ENCODE measurements around the gene ADAM12.
"Not testable (repeated sequence)": the region's sequence is repeated elsewhere in the genome, so short reads cannot be mapped to it uniquely, and the experiment has no call there.

Gene ADAM12

DNA sequence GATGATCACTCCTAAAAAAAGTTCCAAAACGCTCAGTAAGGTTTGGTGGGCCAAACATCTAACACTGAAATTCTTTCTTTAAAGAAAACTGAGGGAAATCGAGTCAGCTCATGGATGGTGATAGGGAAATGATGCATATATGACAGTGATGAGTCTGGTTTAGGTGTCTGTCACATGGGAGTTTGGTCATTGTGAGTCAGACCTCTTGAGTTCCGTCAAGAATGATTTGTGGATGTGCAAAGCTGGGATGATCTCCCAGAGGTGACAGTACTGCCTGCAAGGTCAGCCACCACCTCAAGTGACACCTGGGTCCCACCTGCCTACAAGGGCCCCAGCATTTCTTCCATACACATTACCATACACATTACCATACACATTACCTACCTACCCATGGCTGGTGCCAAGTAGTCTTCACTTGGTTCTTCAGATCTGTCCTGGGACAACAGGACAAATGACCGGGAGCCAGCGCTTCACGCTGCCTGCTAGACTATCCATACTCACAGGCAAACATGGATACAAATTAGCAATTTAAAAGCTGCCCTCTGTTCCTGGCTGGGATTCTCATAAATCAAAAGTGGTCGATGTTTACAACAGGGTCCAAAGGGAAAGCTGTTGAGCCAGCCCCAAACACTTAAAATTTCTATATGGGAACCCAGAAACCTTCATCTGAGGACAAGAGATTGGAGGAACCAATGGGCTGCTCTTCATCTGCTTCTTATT lies 128.4 kb downstream of the ADAM12 start:
- no peak for DNase-seq

DNA sequence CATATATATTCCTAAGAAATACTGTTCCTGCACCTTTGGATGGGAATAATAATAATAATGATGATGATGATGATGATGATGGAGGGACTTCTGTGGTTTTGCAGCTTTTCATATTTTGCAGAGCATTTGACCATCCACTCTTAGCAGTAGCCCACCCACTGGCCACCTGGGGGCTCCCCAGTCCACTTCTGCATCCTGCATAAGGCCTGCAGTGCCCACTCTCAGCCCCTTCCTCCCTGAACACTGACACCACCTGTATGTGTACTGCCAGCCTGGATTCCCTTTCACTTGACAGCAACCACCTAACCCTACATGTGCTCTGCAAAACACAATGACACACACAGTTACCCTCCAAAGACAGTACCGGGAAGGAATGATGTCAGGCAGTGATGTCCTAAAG lies 131.4 kb downstream of the ADAM12 start:
- DNase-seq: no peak

DNA sequence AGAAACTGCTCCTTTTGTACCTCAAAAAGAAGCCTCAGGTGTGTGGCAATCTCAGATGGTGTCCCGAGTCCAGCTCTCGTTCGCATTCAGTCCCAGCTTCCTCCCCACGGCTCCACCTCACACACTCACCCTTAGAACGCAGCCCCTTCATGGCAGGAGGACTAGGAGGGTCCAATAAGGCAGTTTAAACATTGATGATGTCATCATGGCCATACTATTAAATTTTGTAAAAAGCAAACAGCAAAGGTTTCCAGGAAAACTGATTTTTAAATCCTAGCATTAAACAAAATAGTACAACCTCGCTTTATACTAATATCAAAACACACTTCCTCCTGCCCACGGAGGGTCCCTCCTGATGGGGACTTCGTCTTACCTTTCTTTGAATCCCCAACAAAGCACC lies 133.0 kb downstream of the ADAM12 start:
- no peak for DNase-seq

DNA sequence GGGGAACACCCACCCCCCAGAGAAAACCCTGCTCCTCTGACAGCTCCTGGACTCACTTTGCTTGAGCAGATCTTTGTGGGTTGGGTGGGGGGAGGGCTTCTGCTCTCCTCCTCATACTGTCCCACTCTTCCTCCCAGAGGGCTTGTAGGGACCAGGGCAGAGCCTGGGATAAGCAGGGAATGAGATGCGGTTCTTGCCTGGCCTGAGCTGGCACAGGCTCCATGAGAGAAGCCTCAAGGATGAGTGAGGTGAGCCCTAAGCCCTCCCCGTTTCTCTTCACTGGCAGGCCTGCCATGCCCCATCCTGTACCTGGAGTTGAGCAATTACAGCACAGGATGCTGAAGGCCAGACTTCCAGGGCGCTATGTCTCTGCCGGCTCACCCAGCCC lies 134.7 kb downstream of the ADAM12 start:
- DNase-seq: no peak

DNA sequence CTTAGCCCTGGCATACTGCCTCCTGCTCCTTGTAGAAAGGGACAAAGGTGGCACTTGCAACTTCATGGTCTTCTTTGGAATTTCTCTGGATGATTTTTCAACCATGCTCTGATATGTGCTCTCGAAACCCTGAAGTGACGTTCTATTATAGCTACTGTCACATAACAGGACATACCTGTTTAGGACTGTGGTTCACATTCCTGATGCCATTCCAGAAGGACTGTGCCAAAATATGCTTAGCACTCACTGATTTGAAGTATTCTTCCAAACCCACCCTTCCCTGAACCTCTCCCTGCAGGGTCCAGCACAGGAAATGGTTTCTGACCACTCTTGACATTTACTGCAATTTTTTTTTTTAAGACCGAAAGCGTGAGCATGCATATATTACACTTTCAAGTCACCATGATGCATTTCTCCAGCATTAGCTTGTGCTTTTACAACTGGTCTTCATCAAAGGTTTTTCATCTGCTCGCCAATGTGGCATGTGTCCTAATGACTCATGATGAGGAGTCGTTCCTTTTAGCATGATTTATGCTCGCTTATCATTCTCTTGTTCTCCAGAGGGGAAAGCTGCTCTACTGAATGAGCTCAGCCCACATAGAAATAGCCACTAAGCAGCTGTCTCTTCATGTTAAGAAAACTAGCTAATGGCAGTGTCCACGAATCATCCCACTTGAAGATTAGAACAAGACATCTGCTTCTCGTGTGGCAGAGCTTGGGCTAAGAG lies 135.2 kb downstream of the ADAM12 start:
- DNase-seq: peak in 1 of 2 experiments; percentile 14

DNA sequence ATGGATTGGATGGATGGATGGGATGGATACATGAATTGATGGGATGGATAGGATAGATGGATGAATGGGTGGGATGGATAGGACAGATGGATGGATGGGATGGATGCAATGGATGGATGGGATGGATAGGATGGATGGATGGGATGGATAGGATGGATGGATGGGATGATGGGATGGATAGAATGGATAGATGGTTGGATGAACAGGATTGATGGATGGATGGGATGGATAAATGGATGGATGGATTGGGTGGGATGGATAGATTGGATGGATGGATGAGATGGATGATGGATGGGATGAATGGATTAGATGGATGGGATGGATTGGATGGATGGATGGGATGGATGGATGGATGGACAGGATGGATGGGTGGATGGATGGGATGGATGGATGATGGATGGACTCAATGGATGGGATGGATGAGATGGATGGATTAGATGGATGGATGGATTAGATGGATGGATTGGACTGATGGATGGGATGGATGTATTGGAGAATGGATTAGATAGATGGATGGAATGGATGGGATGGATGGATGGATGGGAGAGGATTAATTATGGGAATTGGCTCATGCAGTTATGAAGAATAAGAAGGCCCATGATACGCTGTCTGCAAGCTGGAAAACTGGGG lies 136.4 kb downstream of the ADAM12 start:
- no peak for DNase-seq

DNA sequence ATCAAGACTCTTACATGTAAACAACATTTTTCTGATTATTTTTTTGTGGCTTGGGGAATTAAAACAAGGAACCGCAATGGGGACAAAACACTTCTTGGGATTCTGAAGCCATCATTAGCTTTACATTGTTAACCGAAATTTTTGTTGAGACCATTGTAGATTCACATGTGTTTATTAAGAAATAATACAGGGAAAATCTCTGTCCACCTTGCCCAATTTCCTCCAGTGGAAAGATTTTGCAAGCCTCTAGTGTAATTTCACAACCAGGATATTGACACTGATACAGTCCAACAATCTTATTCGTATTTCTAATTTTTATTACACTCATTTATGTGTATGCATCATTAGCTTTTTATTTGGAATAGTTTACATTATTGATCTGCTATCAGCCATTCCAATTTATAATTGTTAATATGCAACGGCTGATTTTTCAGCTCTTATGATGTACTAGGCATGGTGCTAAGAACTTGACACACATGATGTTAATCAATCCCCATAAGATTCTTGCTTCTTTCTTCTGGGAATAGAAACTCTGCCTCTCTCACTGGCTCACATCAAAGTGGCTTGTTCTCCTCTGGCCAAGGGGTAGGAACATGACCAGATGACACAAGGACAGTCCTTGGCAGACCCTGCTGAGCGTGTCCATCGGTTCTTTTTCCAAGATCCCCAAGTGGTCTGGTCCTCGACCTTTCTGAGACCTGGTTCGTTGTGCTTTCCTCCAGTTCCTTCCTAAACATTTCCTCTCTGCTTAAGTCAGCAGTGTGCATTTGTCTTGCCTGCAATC lies 137.6 kb downstream of the ADAM12 start:
- no peak for DNase-seq

DNA sequence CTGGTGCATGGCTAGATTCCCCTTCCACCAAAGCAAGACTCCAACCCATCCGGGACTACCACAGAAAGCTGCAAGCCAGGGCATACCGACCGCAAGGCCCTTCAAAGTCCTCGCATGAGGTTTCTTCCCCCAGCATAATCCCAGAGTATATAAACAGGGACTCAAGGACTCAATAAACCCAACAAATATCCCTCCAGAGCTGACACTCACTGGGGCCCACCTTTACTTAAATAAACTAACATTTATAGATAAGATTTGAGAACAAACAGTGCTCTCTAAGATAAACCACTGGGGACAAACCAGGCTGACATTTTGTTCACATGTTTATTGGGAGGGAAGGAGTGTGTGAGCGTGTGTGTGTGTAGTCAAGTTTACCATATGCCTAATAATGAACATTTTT lies 138.2 kb downstream of the ADAM12 start:
- no peak for DNase-seq

DNA sequence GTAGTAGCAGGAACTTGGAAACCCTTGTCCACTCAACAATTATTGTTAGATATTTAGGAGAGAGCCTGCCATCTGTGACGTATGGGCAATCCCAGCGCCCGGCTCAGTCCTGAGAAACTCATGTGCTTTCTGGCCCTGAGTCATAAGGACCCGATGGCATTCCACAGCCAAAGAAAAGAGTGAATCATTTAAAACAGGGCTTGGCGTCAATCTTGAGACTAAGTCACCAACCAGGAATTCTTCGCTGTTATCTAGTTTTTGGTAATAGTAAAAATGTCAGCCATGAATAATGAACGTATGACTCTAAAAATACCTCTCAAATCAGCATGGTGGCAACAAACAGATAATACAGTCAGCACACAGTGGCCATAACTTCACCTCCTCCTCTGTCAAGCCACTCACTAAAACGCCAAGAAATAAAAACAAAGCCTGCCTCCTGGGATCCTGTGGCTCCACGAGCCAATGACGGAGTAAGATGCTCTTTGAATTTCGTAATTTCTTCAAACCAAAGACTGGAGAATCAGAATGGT lies 140.8 kb downstream of the ADAM12 start:
- DNase-seq: no peak

DNA sequence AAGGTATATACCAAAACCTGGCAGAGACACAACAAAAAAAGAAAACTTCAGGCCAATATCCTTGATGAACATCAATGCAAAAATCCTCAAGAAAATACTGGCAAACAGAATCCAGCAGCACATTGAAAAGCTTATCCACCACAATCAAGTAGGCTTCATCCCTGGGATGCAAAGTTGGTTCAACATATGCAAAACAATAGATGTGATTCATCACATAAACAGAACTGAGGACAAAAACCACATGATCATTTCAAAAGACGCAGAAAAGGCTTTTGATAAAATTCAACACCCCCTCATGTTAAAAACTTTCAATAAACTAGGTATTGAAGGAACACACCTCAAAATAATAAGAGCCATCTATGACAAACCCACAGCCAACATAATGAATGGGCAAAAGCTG lies 141.9 kb downstream of the ADAM12 start:
- not testable (repeated sequence) for DNase-seq

DNA sequence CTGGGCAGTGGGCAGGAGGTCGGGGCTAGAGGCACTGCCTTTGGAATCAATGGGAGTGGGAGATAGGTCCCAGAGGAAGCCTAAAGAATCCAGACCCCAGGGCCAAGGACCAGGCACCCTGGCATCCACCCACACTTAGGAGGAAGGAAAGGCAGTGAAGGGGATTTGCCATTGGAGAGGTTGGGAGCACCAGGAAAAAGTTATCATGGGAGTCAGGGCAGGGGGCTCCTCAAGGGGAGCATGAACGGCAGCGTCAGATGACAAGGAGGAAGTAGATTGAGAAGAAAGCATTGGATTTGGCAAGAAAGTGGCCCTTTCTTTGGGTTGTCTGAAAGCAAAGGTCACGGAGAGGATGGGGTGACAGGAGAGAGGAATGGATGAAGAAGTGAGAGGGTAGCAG lies 142.8 kb downstream of the ADAM12 start:
- DNase-seq: no peak

DNA sequence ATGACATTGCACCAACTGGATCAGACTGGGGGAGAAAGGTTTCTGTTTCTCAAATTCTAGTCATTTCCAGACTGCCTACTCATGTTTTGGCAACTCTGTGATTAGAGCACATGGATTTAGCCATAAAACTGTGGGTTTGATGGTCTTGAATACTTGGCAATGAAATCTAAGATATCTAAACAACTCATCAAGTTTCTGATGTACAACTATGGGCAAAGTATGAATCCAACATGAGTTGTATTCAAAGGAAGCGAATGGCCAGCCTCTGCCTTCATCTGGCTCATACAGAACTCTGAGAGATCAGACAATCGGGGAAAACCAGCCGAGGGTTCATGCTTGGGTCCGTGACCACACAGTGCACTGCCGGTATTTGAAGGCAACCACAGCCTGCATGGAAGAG lies 144.3 kb downstream of the ADAM12 start:
- DNase-seq: no peak

DNA sequence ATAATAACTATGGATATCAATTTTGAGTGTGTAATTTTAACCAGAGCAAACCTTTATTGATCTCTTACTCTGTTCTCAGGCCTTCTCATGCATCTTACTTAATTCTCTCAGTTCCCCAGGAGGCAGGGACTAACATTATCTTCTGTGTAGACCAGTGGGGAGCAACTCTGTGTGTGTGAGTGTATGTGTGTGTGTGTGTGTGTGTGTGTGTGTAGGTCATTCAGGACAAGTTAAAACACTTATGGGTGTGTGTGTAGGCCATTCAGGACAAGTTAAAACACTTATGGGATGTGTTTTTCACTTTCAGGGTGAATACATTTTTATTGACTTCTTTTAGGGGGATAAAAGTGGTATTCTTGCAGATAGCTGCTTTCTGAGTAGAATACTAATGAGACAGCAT lies 145.0 kb downstream of the ADAM12 start:
- DNase-seq: no peak

DNA sequence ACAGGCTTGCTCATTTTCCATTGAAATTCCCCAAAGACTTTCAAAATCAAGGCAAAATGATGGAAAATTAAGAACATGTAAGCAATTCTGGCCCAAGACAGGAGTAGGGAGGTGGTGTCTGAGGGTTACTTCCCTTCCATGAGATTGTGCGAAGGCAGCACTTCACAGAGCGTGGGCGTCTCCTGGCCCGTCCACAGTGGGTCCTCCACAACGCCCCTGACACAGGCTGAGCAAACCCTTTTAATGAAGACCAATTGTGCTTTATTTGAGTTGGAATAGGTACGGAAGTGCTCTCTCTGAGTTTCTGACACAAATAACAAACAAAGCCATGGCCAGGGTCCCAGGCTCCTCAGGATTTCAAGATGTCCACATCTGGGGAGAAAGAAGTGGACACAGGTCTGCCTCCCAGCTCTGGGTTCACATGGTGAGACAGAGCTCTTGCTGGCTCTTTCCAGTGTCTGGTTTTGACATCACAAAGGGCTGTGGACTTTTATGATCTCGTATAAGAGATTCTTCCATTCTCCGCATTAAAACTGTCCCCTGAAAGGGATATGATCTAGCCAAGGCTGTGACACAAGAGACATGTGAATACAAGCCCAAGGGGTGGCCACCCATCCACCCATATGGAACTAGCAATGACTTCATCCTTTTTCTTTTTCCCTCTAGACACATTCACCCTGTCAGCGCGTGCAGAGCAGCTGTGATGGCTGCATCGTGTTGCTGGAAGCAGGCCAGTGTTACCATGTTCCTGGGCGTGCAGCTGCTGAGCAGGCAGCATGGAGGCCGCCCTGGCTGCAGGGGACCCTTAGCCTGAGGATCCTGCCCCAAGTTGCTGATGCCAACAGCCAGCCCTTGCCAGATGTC lies 145.6 kb downstream of the ADAM12 start:
- DNase-seq: peak; percentile 79 to 83

DNA sequence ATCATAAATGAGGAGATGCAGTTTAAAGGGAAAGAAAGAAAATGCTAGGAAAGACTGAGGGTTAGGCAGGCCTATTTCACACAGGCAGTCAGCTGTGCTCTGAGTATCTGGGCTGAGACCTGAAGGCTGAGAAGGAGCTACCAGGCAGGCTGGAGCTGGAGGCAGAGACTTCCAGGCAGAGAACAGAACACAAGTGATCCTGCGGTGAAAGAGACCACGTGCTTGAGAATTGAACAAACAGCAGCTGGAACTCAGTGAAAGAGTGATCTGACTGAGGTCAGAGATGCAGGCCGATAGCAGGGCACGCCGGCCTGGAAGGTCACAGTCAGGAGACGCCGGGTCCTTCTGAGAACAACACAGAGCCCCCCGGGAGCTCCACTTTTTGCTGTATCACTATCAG lies 147.8 kb downstream of the ADAM12 start:
- peak; percentile 61 to 76 for DNase-seq

DNA sequence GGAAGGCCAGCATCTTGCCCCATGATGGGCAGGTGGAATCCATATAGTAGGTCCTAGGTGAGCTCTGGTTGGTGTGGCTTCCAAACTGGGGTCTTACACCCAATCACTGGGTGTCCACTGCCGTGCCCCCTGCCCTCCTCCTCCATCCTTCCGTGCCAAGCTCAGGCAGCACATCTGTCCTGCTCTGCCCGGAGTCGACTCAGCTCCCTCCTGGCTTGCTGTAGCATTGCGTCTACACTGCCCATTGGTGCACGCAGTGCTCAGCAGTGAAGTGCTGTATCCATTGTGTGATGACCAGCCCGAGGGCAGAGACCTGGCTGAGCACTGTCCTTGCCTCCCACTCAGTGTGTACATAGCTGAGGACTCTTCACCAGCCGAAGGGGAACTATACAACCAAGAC lies 148.4 kb downstream of the ADAM12 start:
- peak; percentile 29 to 43 for DNase-seq

DNA sequence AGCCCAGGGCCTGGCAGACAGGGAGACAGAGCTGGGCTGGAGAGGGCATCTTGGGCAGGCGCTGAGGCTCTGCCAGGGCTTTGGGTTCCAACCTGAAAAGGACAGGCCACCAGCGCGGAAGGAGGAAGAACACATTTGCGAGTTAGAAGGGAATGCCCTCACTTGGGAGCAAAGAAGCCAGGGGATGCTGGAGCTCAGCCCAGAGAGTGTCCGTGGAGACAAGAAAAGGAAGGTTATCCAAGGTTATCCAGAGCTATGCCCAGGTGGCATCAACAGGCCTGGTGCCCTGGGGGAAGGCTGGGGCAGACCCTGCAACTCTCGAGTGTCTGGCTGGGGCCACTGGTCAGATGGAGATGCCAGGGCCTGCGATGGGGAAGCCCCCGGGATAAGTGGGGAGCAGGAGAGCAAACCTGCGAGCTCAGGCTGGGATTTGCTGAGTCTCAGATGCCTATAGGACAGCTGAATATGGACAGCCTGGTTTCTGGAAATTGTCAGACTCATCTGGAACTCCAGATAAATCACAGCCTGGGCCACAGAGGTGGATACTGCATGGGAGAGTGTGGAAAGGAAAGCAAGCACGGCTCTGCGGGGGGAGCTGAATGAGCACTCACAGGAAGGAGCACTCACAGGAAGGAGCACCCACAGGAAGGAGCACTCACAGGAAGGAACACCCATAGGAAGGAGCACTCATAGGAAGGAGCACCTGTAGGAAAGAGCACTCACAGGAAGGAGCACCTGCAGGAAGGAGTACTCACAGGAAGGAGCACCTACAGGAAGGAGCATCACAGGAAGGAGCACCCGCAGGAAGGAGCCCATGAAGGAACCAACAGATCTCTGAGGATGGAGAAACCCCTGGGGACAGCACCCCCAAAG lies 152.1 kb downstream of the ADAM12 start:
- no peak for DNase-seq

DNA sequence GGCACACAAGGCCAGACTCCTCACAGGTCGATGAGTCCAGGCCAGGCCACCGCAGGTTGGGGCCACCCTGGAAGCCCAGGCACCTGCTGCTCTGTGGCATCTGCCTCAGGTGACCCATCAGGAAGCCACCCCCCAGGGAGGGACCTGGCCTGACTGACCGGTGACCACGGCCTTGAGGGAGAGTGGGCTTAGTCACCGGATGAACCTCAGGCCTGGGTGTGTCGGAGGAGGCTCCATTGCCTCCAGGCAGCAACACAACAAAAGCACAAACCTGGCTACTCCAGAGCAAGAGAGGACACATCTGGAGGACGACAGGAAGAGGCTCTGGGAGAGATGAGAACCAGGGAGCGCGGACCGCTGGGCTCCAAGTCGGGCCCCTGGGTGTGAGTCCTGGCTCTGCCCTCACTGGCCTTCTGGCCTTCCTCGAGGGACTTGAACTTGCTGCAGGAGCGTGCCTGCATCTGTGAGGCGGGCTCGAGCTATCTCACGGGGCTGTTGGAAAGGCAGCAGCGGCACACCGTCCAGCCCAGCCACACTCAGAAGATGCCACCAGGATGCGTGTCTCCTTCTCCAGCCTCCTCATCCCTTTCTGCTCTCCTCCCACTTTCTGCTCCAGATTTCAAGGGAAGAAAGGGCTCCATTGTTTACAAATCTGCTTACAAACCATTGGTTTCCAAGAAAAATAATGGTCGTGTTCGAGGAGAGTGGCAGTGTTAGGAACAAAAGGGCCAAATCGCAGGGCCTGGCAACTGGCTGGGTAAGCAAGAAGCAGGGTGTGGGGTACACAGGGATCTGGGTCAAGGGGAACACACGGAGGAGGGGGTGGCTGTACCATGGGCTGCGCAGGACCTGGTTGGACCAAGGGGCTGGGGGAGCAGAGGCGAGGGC lies 152.9 kb downstream of the ADAM12 start:
- no peak for DNase-seq

DNA sequence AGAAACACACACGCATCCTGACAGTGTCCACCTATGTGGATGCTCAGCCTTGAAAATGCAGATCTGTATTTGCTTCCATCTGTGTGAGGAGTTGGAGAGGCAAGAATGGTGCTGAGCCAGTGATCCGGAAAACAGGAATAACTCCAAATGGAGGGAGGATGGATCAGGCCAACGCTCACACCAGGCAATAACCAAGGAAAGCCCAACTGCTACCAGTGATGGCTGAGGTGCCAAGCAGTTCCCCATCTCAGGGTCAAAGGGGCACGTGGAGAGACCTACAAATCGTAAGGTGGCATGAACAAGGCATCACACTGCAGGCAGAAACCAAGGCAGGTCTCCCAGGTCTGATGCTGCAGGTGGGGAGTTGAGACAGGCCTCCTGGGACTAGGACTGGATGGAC lies 153.6 kb downstream of the ADAM12 start:
- no peak for DNase-seq
